H9 (cell line): ENCODE data around the gene CD9. TPM values are rescaled to one million over a fixed set of nuclear protein-coding genes. Genes with fewer than 3 reads are reported as not detected.
A peak's percentile ranks its signal among the peaks of the same experiment; 100 is the strongest.

ENCODE experiments used
- DNase-seq: peaks from one replicate; pipeline ENCODE4 v3.0.0-alpha.2; 2017
- H2AFZ ChIP-seq: one replicate; pipeline ENCODE4 v1.6.1; 2013; ENCODE audit warnings: mild to moderate bottlenecking, low read length, control low read depth, moderate library complexity
- H2AK5ac ChIP-seq: 2 replicates; pipeline ENCODE4 v1.6.1; 2013; ENCODE audit warnings: low read length, control low read depth, mixed read lengths; ENCODE audit not compliant: insufficient read length
- H2BK120ac ChIP-seq: one replicate; pipeline ENCODE4 v1.6.1; 2013; ENCODE audit warnings: low read depth, mild to moderate bottlenecking, low read length, control low read depth, inconsistent platforms; ENCODE audit not compliant: poor library complexity, severe bottlenecking
- H2BK12ac ChIP-seq: 2 replicates; pipeline ENCODE4 v1.6.1; 2013; ENCODE audit warnings: low read length, control low read depth, mixed read lengths, low read depth; ENCODE audit not compliant: insufficient read length
- H2BK15ac ChIP-seq: 2 replicates; pipeline ENCODE4 v1.6.1; 2013; ENCODE audit warnings: low read depth, low read length, control low read depth
- H2BK20ac ChIP-seq: one replicate; pipeline ENCODE4 v1.6.1; 2013; ENCODE audit warnings: low read depth, mild to moderate bottlenecking, low read length, control low read depth, inconsistent platforms; ENCODE audit not compliant: poor library complexity, severe bottlenecking
- H2BK5ac ChIP-seq: 2 replicates; pipeline ENCODE4 v1.6.1; 2013; ENCODE audit warnings: low read length, control low read depth, mixed read lengths; ENCODE audit not compliant: insufficient read length
- H3K14ac ChIP-seq: 2 replicates; pipeline ENCODE4 v1.6.1; 2013; ENCODE audit warnings: low read length, control low read depth; ENCODE audit not compliant: insufficient read depth
- H3K18ac ChIP-seq: 2 replicates; pipeline ENCODE4 v1.6.1; 2013; ENCODE audit warnings: low read depth, mild to moderate bottlenecking, mixed read lengths, low read length, control low read depth; ENCODE audit not compliant: insufficient read length
- H3K23ac ChIP-seq: 2 replicates; pipeline ENCODE4 v1.6.1; 2013; ENCODE audit warnings: low read length, control low read depth, mixed read lengths, low read depth; ENCODE audit not compliant: insufficient read length
- H3K23me2 ChIP-seq: 2 replicates; pipeline ENCODE4 v1.6.1; 2013; ENCODE audit warnings: low read depth, mild to moderate bottlenecking, mixed read lengths, low read length, control low read depth; ENCODE audit not compliant: insufficient read length, poor library complexity, severe bottlenecking
- H3K27ac ChIP-seq: 2 replicates; pipeline ENCODE4 v1.5.1; 2013; ENCODE audit warnings: low read length, control low read depth, mixed read lengths, low read depth; ENCODE audit not compliant: insufficient read length
- H3K27me3 ChIP-seq: 2 replicates; pipeline ENCODE4 v1.6.1; 2013; ENCODE audit warnings: low read length, control low read depth, inconsistent platforms; ENCODE audit not compliant: insufficient read depth
- H3K4ac ChIP-seq: 2 replicates; pipeline ENCODE4 v1.6.1; 2013; ENCODE audit warnings: low read depth, mild to moderate bottlenecking, control low read depth, inconsistent platforms, low read length, moderate library complexity
- H3K4me1 ChIP-seq: 2 replicates; pipeline ENCODE4 v1.6.1; 2013; ENCODE audit warnings: low read length, control low read depth, inconsistent platforms; ENCODE audit not compliant: insufficient read depth
- H3K4me2 ChIP-seq: 2 replicates; pipeline ENCODE4 v1.6.1; 2013; ENCODE audit warnings: low read length, control low read depth, mixed read lengths; ENCODE audit not compliant: insufficient read length, insufficient read depth
- H3K56ac ChIP-seq: 2 replicates; pipeline ENCODE4 v1.6.1; 2013; ENCODE audit warnings: low read depth, mild to moderate bottlenecking, mixed read lengths, low read length, control low read depth; ENCODE audit not compliant: insufficient read length
- H3K79me1 ChIP-seq: 2 replicates; pipeline ENCODE4 v1.6.1; 2013; ENCODE audit warnings: low read depth, mild to moderate bottlenecking, moderate library complexity, low read length, control low read depth, inconsistent platforms; ENCODE audit not compliant: insufficient read depth, poor library complexity, severe bottlenecking
- H3K79me2 ChIP-seq: 2 replicates; pipeline ENCODE4 v1.6.1; 2013; ENCODE audit warnings: low read length, control low read depth, inconsistent platforms; ENCODE audit not compliant: insufficient read depth
- H3K9ac ChIP-seq: 2 replicates; pipeline ENCODE4 v1.6.1; 2013; ENCODE audit warnings: low read length, control low read depth, mixed read lengths; ENCODE audit not compliant: insufficient read length; ENCODE audit errors: extremely low read depth
- H3K9me3 ChIP-seq: one replicate; pipeline ENCODE4 v1.6.1; 2013; ENCODE audit warnings: low read depth, low read length, inconsistent platforms; ENCODE audit not compliant: control insufficient read depth
- H3T11ph ChIP-seq: one replicate; pipeline ENCODE4 v1.6.1; 2013; ENCODE audit warnings: mild to moderate bottlenecking, low read length, control low read depth, inconsistent platforms
- H4K20me1 ChIP-seq: one replicate; pipeline ENCODE4 v1.6.1; 2013; ENCODE audit not compliant: control insufficient read depth, insufficient read length, insufficient read depth
- H4K5ac ChIP-seq: 2 replicates; pipeline ENCODE4 v1.6.1; 2013; ENCODE audit warnings: low read depth, mild to moderate bottlenecking, mixed read lengths, low read length, control low read depth; ENCODE audit not compliant: insufficient read length
- H4K8ac ChIP-seq: replicated peaks from 2 replicates; pipeline ENCODE4 v1.6.1; 2013; ENCODE audit warnings: low read length, control low read depth, mixed read lengths, low read depth; ENCODE audit not compliant: insufficient read length
- H4K91ac ChIP-seq: 2 replicates; pipeline ENCODE4 v1.6.1; 2013; ENCODE audit warnings: low read depth, mild to moderate bottlenecking, moderate library complexity, mixed read lengths, low read length, control low read depth; ENCODE audit not compliant: insufficient read length
- H3K27ac Mint-ChIP-seq, 3 experiments: 2 replicates in 2 of 3; 3 replicates in 1 of 3; pipeline ENCODE4 v1.8.0; 2020 to 2021; ENCODE audit warnings: mixed read lengths in 3 of 3, mild to moderate bottlenecking in 1 of 3, moderate library complexity in 1 of 3
- H3K27me3 Mint-ChIP-seq: 2 replicates; pipeline ENCODE4 v1.8.0; 2021; ENCODE audit warnings: low read depth, mild to moderate bottlenecking, moderate library complexity, mixed read lengths
- H3K36me3 Mint-ChIP-seq, 3 experiments: 2 replicates in 2 of 3; 3 replicates in 1 of 3; pipeline ENCODE4 v1.8.0; 2020 to 2021; ENCODE audit warnings: low read depth in 3 of 3, mixed read lengths in 3 of 3; ENCODE audit not compliant: insufficient read depth in 1 of 3
- H3K4me1 Mint-ChIP-seq, 2 experiments: 2 replicates each; pipeline ENCODE4 v1.8.0; 2020; ENCODE audit warnings: mixed read lengths in 2 of 2
- H3K4me3 Mint-ChIP-seq, 2 experiments: 2 replicates in 1 of 2; 3 replicates in 1 of 2; pipeline ENCODE4 v1.8.0; 2020 to 2021; ENCODE audit warnings: mild to moderate bottlenecking in 2 of 2, mixed read lengths in 2 of 2, moderate library complexity in 1 of 2
- H3K9me3 Mint-ChIP-seq, 2 experiments: 2 replicates in 1 of 2; 3 replicates in 1 of 2; pipeline ENCODE4 v1.8.0; 2020; ENCODE audit warnings: mild to moderate bottlenecking in 2 of 2, mixed read lengths in 2 of 2, moderate library complexity in 1 of 2
- WGBS: extraction: QIAGEN DNeasy Blood & Tissue Kit; methylation state at CpG from one replicate; pipeline ENCODE4 v1.1.7; 2013; ENCODE audit warnings: missing lambda C conversion rate, low lambda C conversion rate, mixed read lengths; ENCODE audit not compliant: insufficient read length; ENCODE audit errors: extremely low coverage; 5-methylcytosine and 5-hydroxymethylcytosine counted together
- total RNA-seq: library from RNA; stranded (reverse); gene quantifications from 2 replicates; pipeline ENCODE4 v1.2.1, GENCODE V29; 2021
- TF ChIP-seq, protein P1 (sequence below): fragments of 200-600 bp; sonication (generic); conservative IDR thresholded peaks from 3 replicates; pipeline ENCODE4 v1.8.0; 2021; ENCODE audit warnings: antibody characterized with exemption, mild to moderate bottlenecking

The CD9 gene
- total RNA-seq, 1 experiment from 2014 or later: 132 TPM

DNA sequence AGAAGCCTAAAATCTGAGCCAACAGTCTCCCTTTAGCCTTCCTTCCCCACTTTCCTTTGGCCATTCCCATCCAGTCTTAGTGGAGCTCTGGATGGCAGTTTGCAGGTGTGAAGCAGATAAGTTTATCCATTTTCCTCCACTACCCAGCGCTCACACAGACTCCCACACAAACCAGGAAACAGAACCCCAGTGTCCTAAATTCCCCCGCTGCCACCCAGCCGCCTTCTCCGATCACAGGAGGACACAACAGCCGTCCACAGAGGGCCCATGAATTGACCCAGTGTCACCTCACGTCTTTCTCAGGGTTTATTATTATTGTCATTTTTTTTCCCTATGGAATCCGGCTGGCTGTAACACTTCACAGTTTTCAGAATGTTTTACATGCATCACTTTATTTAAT, 16.4 kb downstream of the CD9 start:
- peak overlapping the region; percentile 12 to 100 (median 98); a peak in 5 of 7 replicates for H3K27ac Mint-ChIP-seq
- DNase-seq: no peak
- Histone ChIP-seq H2BK12ac (peak overlapping the region; percentile 36), H3K56ac (no peak overlapping the region), H2AK5ac (no peak overlapping the region), H3K79me1 (peaks cover 3% of the 10 kb centered on the region), H3K9me3 (no peaks in the 10 kb centered on the region), H3K23me2 (no peaks in the 10 kb centered on the region), H3K27me3 (no peaks in the 10 kb centered on the region), H3K9ac (no peak overlapping the region), H3K27ac (peak overlapping the region; percentile 97), H3K18ac (no peak overlapping the region), H3K4ac (no peak overlapping the region), H3T11ph (no peak overlapping the region), H3K4me1 (peaks cover 43% of the 10 kb centered on the region; the same call in 1 of the 2 replicates), H3K79me2 (peaks cover 13% of the 10 kb centered on the region; the same call in 1 of the 2 replicates), H2BK120ac (no peak overlapping the region), H2BK15ac (no peak overlapping the region), H2BK20ac (no peak overlapping the region), H3K23ac (no peak overlapping the region), H3K14ac (peak overlapping the region; percentile 21; the same call in 1 of the 2 replicates), H4K8ac (no peak overlapping the region), H2BK5ac (no peak overlapping the region), H4K91ac (no peak overlapping the region), H4K20me1 (no peaks in the 10 kb centered on the region), H2AFZ (no peak overlapping the region), H4K5ac (no peak overlapping the region), H3K4me2 (no peak overlapping the region)
- no peaks in the 10 kb centered on the region; the same call in 1 of the 2 replicates for H3K27me3 Mint-ChIP-seq
- TF ChIP-seq, protein P1, sequence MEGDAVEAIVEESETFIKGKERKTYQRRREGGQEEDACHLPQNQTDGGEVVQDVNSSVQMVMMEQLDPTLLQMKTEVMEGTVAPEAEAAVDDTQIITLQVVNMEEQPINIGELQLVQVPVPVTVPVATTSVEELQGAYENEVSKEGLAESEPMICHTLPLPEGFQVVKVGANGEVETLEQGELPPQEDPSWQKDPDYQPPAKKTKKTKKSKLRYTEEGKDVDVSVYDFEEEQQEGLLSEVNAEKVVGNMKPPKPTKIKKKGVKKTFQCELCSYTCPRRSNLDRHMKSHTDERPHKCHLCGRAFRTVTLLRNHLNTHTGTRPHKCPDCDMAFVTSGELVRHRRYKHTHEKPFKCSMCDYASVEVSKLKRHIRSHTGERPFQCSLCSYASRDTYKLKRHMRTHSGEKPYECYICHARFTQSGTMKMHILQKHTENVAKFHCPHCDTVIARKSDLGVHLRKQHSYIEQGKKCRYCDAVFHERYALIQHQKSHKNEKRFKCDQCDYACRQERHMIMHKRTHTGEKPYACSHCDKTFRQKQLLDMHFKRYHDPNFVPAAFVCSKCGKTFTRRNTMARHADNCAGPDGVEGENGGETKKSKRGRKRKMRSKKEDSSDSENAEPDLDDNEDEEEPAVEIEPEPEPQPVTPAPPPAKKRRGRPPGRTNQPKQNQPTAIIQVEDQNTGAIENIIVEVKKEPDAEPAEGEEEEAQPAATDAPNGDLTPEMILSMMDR: no peak
- no CpG with 5 or more reads among the region's 7 CpGs for WGBS
- H3K36me3 Mint-ChIP-seq: peaks cover 7 to 41% (median 19%) of the 10 kb centered on the region in 3 experiments; a peak in 6 of 7 replicates
- H3K9me3 Mint-ChIP-seq: no peaks in the 10 kb centered on the region
- peaks cover 65 to 81% of the 10 kb centered on the region in 2 experiments for H3K4me1 Mint-ChIP-seq
- peak overlapping the region in 1 of 2 experiments; percentile 71; a peak in 1 of 5 replicates for H3K4me3 Mint-ChIP-seq
